ENCODE measurements around the gene RYR1.

DNA sequence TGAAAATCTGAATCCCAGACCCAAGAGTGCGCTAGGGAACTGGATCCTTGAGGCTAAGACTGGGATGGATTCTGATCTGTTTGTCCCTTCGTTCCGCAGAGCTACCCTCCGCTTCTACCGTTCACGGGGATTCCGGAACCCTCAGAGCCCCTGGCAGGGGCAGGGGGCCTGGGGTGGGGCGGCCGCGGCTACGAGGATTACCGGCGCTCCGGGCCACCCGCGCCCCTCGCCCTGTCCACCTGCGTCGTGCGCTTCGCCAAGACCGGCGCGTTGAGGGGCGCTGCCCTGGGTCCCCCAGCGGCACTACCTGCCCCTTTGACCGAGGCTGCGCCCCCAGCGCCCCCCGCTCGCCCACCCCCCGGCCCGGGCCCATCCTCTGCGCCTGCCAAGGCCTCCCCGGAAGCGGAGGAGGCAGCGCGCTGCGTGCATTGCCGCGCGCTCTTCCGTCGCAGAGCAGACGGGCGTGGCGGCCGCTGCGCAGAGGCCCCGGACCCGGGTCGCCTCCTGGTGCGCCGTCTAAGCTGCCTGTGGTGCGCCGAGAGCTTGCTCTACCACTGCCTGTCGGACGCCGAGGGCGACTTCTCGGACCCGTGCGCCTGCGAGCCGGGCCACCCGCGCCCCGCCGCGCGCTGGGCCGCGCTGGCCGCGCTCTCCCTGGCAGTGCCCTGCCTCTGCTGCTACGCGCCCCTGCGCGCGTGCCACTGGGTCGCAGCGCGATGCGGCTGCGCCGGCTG, 37.9 kb upstream of the RYR1 start:
- no peak for TF ChIP-seq TBP (IDR thresholded peaks at IDR 0.05; ENCODE audit: low read depth, low read length)
- TF ChIP-seq TAF1 (IDR thresholded peaks at IDR 0.05; ENCODE audit: low read depth, low read length), result no peak
- TF ChIP-seq CTCF (IDR thresholded peaks at IDR 0.05; ENCODE audit: control extremely low read depth in 1 of 3, insufficient read depth in 1 of 3, low read depth in 1 of 3, low read length in 3 of 3), result no peak
- TF ChIP-seq NRF1 (IDR thresholded peaks at IDR 0.05; ENCODE audit: low read depth, low read length), result no peak
- no peak for TF ChIP-seq EP300 (IDR thresholded peaks at IDR 0.05; ENCODE audit: borderline replicate concordance in 1 of 2, low read depth in 2 of 2, low read length in 2 of 2)
- TF ChIP-seq FOSL1 (IDR thresholded peaks at IDR 0.05; ENCODE audit: insufficient read depth, low read depth, low read length), result no peak
- no peak for TF ChIP-seq SAP30 (IDR thresholded peaks at IDR 0.05; ENCODE audit: insufficient read depth, insufficient replicate concordance, low read length)
